ENCODE results near the gene ATXN1. TPM values are rescaled to one million over a fixed set of nuclear protein-coding genes. Genes with fewer than 3 reads are reported as not detected.

Gene ATXN1
- polyA plus RNA-seq, 1 of the 3 experiments (the other 2 are of a cell fraction): 7.9 TPM

DNA sequence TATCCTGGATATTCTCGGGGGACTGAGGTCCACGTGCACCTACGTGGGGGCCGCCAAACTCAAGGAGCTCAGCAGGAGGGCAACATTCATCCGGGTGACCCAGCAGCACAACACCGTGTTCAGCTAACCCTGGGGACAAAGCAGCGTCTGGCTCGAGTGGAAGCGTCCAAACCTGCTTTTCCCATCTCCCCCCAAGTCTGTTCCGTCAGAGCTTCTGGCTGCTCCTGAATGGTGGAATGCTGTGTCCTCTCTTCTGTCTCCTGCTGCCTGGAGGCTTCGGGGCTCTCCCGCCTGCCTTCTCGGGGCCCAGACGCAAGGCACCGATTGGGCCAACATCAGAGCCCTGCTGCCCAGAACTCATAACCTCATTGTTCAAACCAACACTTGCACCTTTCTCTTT, 466.2 kb downstream of the ATXN1 start (continued):
- TF ChIP-seq USF2 (IDR thresholded peaks at IDR 0.05; ENCODE audit: borderline replicate concordance, low read depth, low read length) (no peak), RAD21 (IDR thresholded peaks at IDR 0.05; ENCODE audit: low read length) (no peak)

GRCh38 chr6:16294371-16294770, 466.9 kb downstream of the ATXN1 start:
- ChIA-PET POLR2A (no interaction called here), CTCF (interaction anchor here (1.7 to 3.0 kb wide), 2 partner anchors 23 to 38 kb away, joined by 5 to 10 read pairs; no protein-coding TSS in a partner anchor)
- H3K9me2 ChIP-seq: no peaks in the 10 kb centered on the region
- no peaks in the 10 kb centered on the region for H3F3A ChIP-seq (replicated peaks; ENCODE audit: insufficient read depth)
- no peak overlapping the region for H2AFZ ChIP-seq (ENCODE audit: low read depth)
- H3K27ac ChIP-seq (ENCODE audit: low read depth in 2 of 2, low read length in 1 of 2): no peak overlapping the region
- peaks cover 0 to 4% of the 10 kb centered on the region in 2 experiments for H3K36me3 ChIP-seq (replicated peaks in 1 of 2; ENCODE audit: control insufficient read depth in 1 of 2, insufficient read depth in 2 of 2, low read length in 1 of 2)
- H3K9ac ChIP-seq: no peak overlapping the region
- no peaks in the 10 kb centered on the region for H3K9me3 ChIP-seq
- H4K20me1 ChIP-seq (ENCODE audit: insufficient read depth): no peaks in the 10 kb centered on the region
- WGBS (ENCODE audit: low lambda C conversion rate): 88% methylated on average over 10 of the region's 10 CpGs
- H3K4me1 ChIP-seq (ENCODE audit: control insufficient read depth in 1 of 2, insufficient read depth in 2 of 2, low read depth in 1 of 2, low read length in 1 of 2): no peaks in the 10 kb centered on the region
- H3K4me3 ChIP-seq (ENCODE audit: low read depth in 2 of 2, low read length in 1 of 2): no peak overlapping the region
- H3K4me2 ChIP-seq: no peak overlapping the region
- no peak for TF ChIP-seq SIN3A (IDR thresholded peaks at IDR 0.05; ENCODE audit: borderline replicate concordance, low read depth, low read length)
- no peak for TF ChIP-seq TAF1 (IDR thresholded peaks at IDR 0.05; ENCODE audit: borderline replicate concordance, low read depth, low read length)
- no peak for TF ChIP-seq MXI1 (IDR thresholded peaks at IDR 0.05; ENCODE audit: low read depth, low read length)
- no peak for TF ChIP-seq JUND (IDR thresholded peaks at IDR 0.05)
- no peak for TF ChIP-seq USF2 (IDR thresholded peaks at IDR 0.05; ENCODE audit: borderline replicate concordance, low read depth, low read length)
- no peak for TF ChIP-seq ELF1 (IDR thresholded peaks at IDR 0.05)
- no peak for TF ChIP-seq RXRA (IDR thresholded peaks at IDR 0.05; ENCODE audit: borderline replicate concordance, low read depth)
- TF ChIP-seq TEAD4 (IDR thresholded peaks at IDR 0.05; ENCODE audit: borderline replicate concordance, insufficient read depth): no peak
- no peak for TF ChIP-seq POLR2AphosphoS5 (IDR thresholded peaks at IDR 0.05; ENCODE audit: low read depth, low read length)
- no peaks in the 10 kb centered on the region for H3K27me3 ChIP-seq (ENCODE audit: insufficient read depth)
- no peaks in the 10 kb centered on the region for H3K79me2 ChIP-seq (ENCODE audit: insufficient read depth)
- DNase-seq: no peak

GRCh38 chr6:16292942-16293341, 468.3 kb downstream of the ATXN1 start:
- WGBS (ENCODE audit: low lambda C conversion rate): 75% methylated on average over 8 of the region's 8 CpGs
- TF ChIP-seq NFIC (IDR thresholded peaks at IDR 0.05; ENCODE audit: borderline replicate concordance) (no peak), PBX3 (IDR thresholded peaks at IDR 0.05) (no peak), MAX (IDR thresholded peaks at IDR 0.05; ENCODE audit: low read depth) (no peak)

More at GRCh38 chr6:16292942-16293341, 468.3 kb downstream of the ATXN1 start:
- no peaks in the 10 kb centered on the region for H3F3A ChIP-seq (replicated peaks; ENCODE audit: insufficient read depth)
- no peaks in the 10 kb centered on the region for H3K79me2 ChIP-seq (ENCODE audit: insufficient read depth)
- H3K36me3 ChIP-seq (replicated peaks in 1 of 2; ENCODE audit: control insufficient read depth in 1 of 2, insufficient read depth in 2 of 2, low read length in 1 of 2): peaks cover 0 to 2% of the 10 kb centered on the region in 2 experiments
- no peaks in the 10 kb centered on the region for H4K20me1 ChIP-seq (ENCODE audit: insufficient read depth)
- H3K27me3 ChIP-seq (ENCODE audit: insufficient read depth): no peaks in the 10 kb centered on the region
- H3K9me2 ChIP-seq: no peaks in the 10 kb centered on the region
- CTCF ChIA-PET: interaction anchor here (1.8 to 3.0 kb wide), 2 partner anchors 24 to 39 kb away, joined by 8 to 10 read pairs; no protein-coding TSS in a partner anchor
- H3K4me3 ChIP-seq (ENCODE audit: low read depth in 2 of 2, low read length in 1 of 2): no peak overlapping the region
- H2AFZ ChIP-seq (ENCODE audit: low read depth): no peak overlapping the region
- DNase-seq: no peak
- no peaks in the 10 kb centered on the region for H3K4me1 ChIP-seq (ENCODE audit: control insufficient read depth in 1 of 2, insufficient read depth in 2 of 2, low read depth in 1 of 2, low read length in 1 of 2)
- no peak overlapping the region for H3K9ac ChIP-seq
- no peak overlapping the region for H3K27ac ChIP-seq (ENCODE audit: low read depth in 2 of 2, low read length in 1 of 2)
- H3K9me3 ChIP-seq: no peaks in the 10 kb centered on the region
- POLR2A ChIA-PET: no interaction called here
- no peak overlapping the region for H3K4me2 ChIP-seq

All from SK-N-SH (cell line).